HepG2 (cell line): ENCODE results near the gene RALBP1. TPM values are rescaled to one million over a fixed set of nuclear protein-coding genes. Genes with fewer than 3 reads are reported as not detected.

ENCODE experiments used
- HDAC2 ChIP-seq: sonication (generic); formaldehyde crosslinking; IDR thresholded peaks from 2 replicates; pipeline ENCODE4 v1.4.0; 2020; ENCODE audit warnings: missing genetic modification reagents
- HNF1A ChIP-seq, 2 experiments: sonication (generic) in 1 of 2; formaldehyde crosslinking in 1 of 2; IDR thresholded peaks; 2 replicates each; pipeline versions ENCODE4 v1.4.0 to v1.6.1; 2016 to 2020; ENCODE audit warnings: borderline replicate concordance in 1 of 2, low read depth in 1 of 2, mild to moderate bottlenecking in 1 of 2, missing genetic modification reagents in 1 of 2
- MEIS2 ChIP-seq: sonication (generic); formaldehyde crosslinking; IDR thresholded peaks from 2 replicates; pipeline ENCODE4 v1.9.0; 2021; ENCODE audit warnings: mild to moderate bottlenecking, missing genetic modification reagents
- MLXIP ChIP-seq: sonication (generic); formaldehyde crosslinking; IDR thresholded peaks from 2 replicates; pipeline ENCODE4 v1.9.0; 2021; ENCODE audit warnings: missing genetic modification reagents, borderline replicate concordance
- TEAD3 ChIP-seq: optimal IDR thresholded peaks from 2 replicates; pipeline ENCODE3; 2016; ENCODE audit warnings: borderline replicate concordance
- UBTF ChIP-seq: sonication (generic); formaldehyde crosslinking; IDR thresholded peaks from 2 replicates; pipeline ENCODE4 v1.4.0; 2020; ENCODE audit warnings: mild to moderate bottlenecking, missing genetic modification reagents
- ZNF124 ChIP-seq: sonication (generic); formaldehyde crosslinking; IDR thresholded peaks from 2 replicates; pipeline ENCODE4 v1.4.0; 2020; ENCODE audit warnings: missing genetic modification reagents
- ZNF17 ChIP-seq: sonication (generic); formaldehyde crosslinking; IDR thresholded peaks from 2 replicates; pipeline ENCODE4 v1.5.0; 2020; ENCODE audit warnings: mild to moderate bottlenecking, missing genetic modification reagents
- ZNF552 ChIP-seq: sonication (generic); formaldehyde crosslinking; IDR thresholded peaks from 2 replicates; pipeline ENCODE4 v1.9.0; 2022; ENCODE audit warnings: missing genetic modification reagents, mild to moderate bottlenecking, borderline replicate concordance
- ZNF580 ChIP-seq: IDR thresholded peaks from 2 replicates; pipeline ENCODE4 v1.6.1; 2016; ENCODE audit warnings: low read depth, borderline replicate concordance
- ZNF782 ChIP-seq: sonication (generic); formaldehyde crosslinking; IDR thresholded peaks from 2 replicates; pipeline ENCODE4 v1.4.0; 2020; ENCODE audit warnings: missing genetic modification reagents, mild to moderate bottlenecking, borderline replicate concordance
- polyA plus RNA-seq, 8 experiments: library from polyadenylated mRNA; depleted of rRNA in 3 of 8; stranded (reverse) in 7 of 8; unstranded in 1 of 8; fragments of >200 nt; fragmentation: Illumina TruSeq in 4 of 8; extraction: Trizol in 4 of 8; gene quantifications; 2 replicates each; pipeline versions ENCODE4 v1.2.1 to v1.2.3, GENCODE V29; 2011 to 2016; ENCODE audit warnings: low read depth in 4 of 8, missing spikeins in 1 of 8, mixed read lengths in 1 of 8; ENCODE audit not compliant: insufficient read depth in 1 of 8
- total RNA-seq, 5 experiments: library from RNA; depleted of rRNA; stranded (reverse); fragments of >200 nt; fragmentation: Illumina TruSeq; extraction: Trizol; gene quantifications; 2 replicates each; pipeline ENCODE4 v1.2.3, GENCODE V29; 2016; ENCODE audit warnings: low read depth in 1 of 5

RALBP1 gene
- total and polyA plus RNA-seq, 2 of the 13 experiments (the other 11 are each of a cell fraction or from before 2014, with no cell fraction given): 24.5 to 33.1 TPM

GRCh38 chr18:9477509-9477908 lies 2.2 kb downstream of the RALBP1 start (continued):
- TF ChIP-seq UBTF (CRISPR knock-in tag) (no peak), ZNF17 (CRISPR knock-in tag) (no peak), ZNF580 (no peak), MLXIP (CRISPR knock-in tag) (no peak), ZNF782 (CRISPR knock-in tag) (no peak), HNF1A (IDR thresholded peaks at IDR 0.05; ENCODE audit: low read depth) (no peak), HNF1A (CRISPR knock-in tag; IDR thresholded peaks at IDR 0.05; ENCODE audit: borderline replicate concordance) (no peak), MEIS2 (no peak), HDAC2 (no peak), TEAD3 (CRISPR knock-in tag) (no peak), ZNF124 (CRISPR knock-in tag) (no peak), ZNF552 (CRISPR knock-in tag) (no peak)
